Measurements from ENCODE around the gene SNX25.

GRCh38 chr4:185396724-185397385 lies 187.5 kb downstream of the SNX25 start, which contains the start of gene ANKRD37:
- TF ChIP-seq POLR2AphosphoS5 (IDR thresholded peaks at IDR 0.05) (peak in 2 of 3 donors; percentile 27 to 81), POLR2A (IDR thresholded peaks at IDR 0.05) (peak in 1 of 4 donors; percentile 78)

Data from stomach (tissue), 4 donors.